Esophagus squamous epithelium (tissue), 4 donors: ENCODE measurements around the gene TRAK1.

Source experiments
- CTCF ChIP-seq, 6 experiments: fragments of 450-650 bp in 4 of 6; fragments of 200-600 bp in 2 of 6; sonication (generic) in 2 of 6; IDR thresholded peaks; one replicate each; pipeline ENCODE4 v1.5.1; 2016 to 2019; ENCODE audit warnings: antibody characterized with exemption in 6 of 6, mild to moderate bottlenecking in 4 of 6, moderate library complexity in 4 of 6
- POLR2A ChIP-seq, 4 donors: fragments of 450-650 bp; IDR thresholded peaks; one replicate each; pipeline ENCODE4 v1.6.1; 2017; ENCODE audit warnings: antibody characterized with exemption in 4 of 4, mild to moderate bottlenecking in 4 of 4, moderate library complexity in 3 of 4

GRCh38 chr3:42078677-42079076, 12.5 kb upstream of the TRAK1 start:
- TF ChIP-seq CTCF (IDR thresholded peaks at IDR 0.05): no peak
- TF ChIP-seq POLR2A (IDR thresholded peaks at IDR 0.05): no peak
